ENCODE measurements around the gene TEX35.

Gene TEX35

GRCh38 chr1:178513278-178513983, 522 bp downstream of the TEX35 start:
- Histone ChIP-seq H2AFZ (ENCODE audit: low read depth, low read length) (no peak overlapping the region), H3K36me3 (ENCODE audit: insufficient read depth, low read length) (no peaks in the 10 kb centered on the region), H3K27ac (ENCODE audit: low read length) (no peak overlapping the region), H3K27me3 (ENCODE audit: insufficient read depth, low read length, poor library complexity) (peaks cover 4% of the 10 kb centered on the region), H3K79me2 (ENCODE audit: insufficient read depth, low read length) (no peaks in the 10 kb centered on the region), H3K4me1 (ENCODE audit: insufficient read depth, low read length) (no peaks in the 10 kb centered on the region), H3K4me2 (ENCODE audit: insufficient read depth, low read length) (no peak overlapping the region), H3K4me3 (ENCODE audit: low read depth in 1 of 2, low read length in 2 of 2) (no peak overlapping the region), H3K9me3 (ENCODE audit: insufficient read depth, low read length, severe bottlenecking) (no peaks in the 10 kb centered on the region), H4K20me1 (ENCODE audit: insufficient read depth, low read length) (no peaks in the 10 kb centered on the region), H3K9ac (ENCODE audit: low read depth, low read length) (no peak overlapping the region)
- ATAC-seq (ENCODE audit: insufficient read depth, low read depth) (no peak), DNase-seq (no peak)
- TF ChIP-seq, protein P1, sequence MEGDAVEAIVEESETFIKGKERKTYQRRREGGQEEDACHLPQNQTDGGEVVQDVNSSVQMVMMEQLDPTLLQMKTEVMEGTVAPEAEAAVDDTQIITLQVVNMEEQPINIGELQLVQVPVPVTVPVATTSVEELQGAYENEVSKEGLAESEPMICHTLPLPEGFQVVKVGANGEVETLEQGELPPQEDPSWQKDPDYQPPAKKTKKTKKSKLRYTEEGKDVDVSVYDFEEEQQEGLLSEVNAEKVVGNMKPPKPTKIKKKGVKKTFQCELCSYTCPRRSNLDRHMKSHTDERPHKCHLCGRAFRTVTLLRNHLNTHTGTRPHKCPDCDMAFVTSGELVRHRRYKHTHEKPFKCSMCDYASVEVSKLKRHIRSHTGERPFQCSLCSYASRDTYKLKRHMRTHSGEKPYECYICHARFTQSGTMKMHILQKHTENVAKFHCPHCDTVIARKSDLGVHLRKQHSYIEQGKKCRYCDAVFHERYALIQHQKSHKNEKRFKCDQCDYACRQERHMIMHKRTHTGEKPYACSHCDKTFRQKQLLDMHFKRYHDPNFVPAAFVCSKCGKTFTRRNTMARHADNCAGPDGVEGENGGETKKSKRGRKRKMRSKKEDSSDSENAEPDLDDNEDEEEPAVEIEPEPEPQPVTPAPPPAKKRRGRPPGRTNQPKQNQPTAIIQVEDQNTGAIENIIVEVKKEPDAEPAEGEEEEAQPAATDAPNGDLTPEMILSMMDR (IDR thresholded peaks at IDR 0.05; ENCODE audit: borderline replicate concordance, extremely low read depth, low read length, poor library complexity, severe bottlenecking), result no peak
- TF ChIP-seq EZH2 (IDR thresholded peaks at IDR 0.05; ENCODE audit: borderline replicate concordance, low read depth, low read length, severe bottlenecking), result no peak

DNA sequence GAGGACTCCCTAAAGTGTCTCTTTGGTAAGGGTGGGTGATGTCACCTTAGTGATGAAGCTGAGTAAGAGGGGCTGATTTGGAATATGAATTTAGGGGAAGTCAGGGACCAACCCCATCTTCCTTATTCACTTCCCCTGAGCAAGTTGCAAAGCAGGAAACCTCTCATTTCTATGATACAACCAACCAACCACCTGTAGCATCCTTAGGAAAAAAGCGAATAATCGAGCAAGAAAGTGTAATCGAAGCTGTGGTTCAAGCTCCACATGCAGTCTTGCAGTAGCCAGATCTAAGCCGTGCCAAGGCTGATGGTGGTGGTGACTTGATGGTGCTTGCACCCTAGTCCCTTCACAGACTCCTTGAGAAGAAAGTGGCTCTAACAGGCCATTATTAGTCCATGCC, 3.2 kb downstream of the TEX35 start:
- no peak for TF ChIP-seq EZH2 (IDR thresholded peaks at IDR 0.05; ENCODE audit: borderline replicate concordance, low read depth, low read length, severe bottlenecking)
- TF ChIP-seq, protein P1 (IDR thresholded peaks at IDR 0.05; ENCODE audit: borderline replicate concordance, extremely low read depth, low read length, poor library complexity, severe bottlenecking), result no peak
- DNase-seq, result no peak
- Histone ChIP-seq H3K27ac (ENCODE audit: low read length) (no peak overlapping the region), H3K79me2 (ENCODE audit: insufficient read depth, low read length) (no peaks in the 10 kb centered on the region), H3K36me3 (ENCODE audit: insufficient read depth, low read length) (no peaks in the 10 kb centered on the region), H3K4me3 (ENCODE audit: low read depth in 1 of 2, low read length in 2 of 2) (no peak overlapping the region), H3K9ac (ENCODE audit: low read depth, low read length) (no peak overlapping the region), H2AFZ (ENCODE audit: low read depth, low read length) (no peak overlapping the region), H3K27me3 (ENCODE audit: insufficient read depth, low read length, poor library complexity) (peaks cover 8% of the 10 kb centered on the region), H3K4me1 (ENCODE audit: insufficient read depth, low read length) (no peaks in the 10 kb centered on the region), H4K20me1 (ENCODE audit: insufficient read depth, low read length) (no peaks in the 10 kb centered on the region), H3K4me2 (ENCODE audit: insufficient read depth, low read length) (no peak overlapping the region), H3K9me3 (ENCODE audit: insufficient read depth, low read length, severe bottlenecking) (no peaks in the 10 kb centered on the region)
- no peak for ATAC-seq (ENCODE audit: insufficient read depth, low read depth)

GRCh38 chr1:178518894-178519293, 6.0 kb downstream of the TEX35 start:
- Histone ChIP-seq H3K27ac (ENCODE audit: low read length) (no peak overlapping the region), H3K4me1 (ENCODE audit: insufficient read depth, low read length) (no peaks in the 10 kb centered on the region), H2AFZ (ENCODE audit: low read depth, low read length) (no peak overlapping the region), H3K9ac (ENCODE audit: low read depth, low read length) (no peak overlapping the region), H3K27me3 (ENCODE audit: insufficient read depth, low read length, poor library complexity) (peaks cover 8% of the 10 kb centered on the region), H3K4me3 (ENCODE audit: low read depth in 1 of 2, low read length in 2 of 2) (no peak overlapping the region), H3K9me3 (ENCODE audit: insufficient read depth, low read length, severe bottlenecking) (no peaks in the 10 kb centered on the region), H3K79me2 (ENCODE audit: insufficient read depth, low read length) (no peaks in the 10 kb centered on the region), H4K20me1 (ENCODE audit: insufficient read depth, low read length) (no peaks in the 10 kb centered on the region), H3K4me2 (ENCODE audit: insufficient read depth, low read length) (no peak overlapping the region), H3K36me3 (ENCODE audit: insufficient read depth, low read length) (no peaks in the 10 kb centered on the region)
- DNase-seq (no peak), ATAC-seq (ENCODE audit: insufficient read depth, low read depth) (no peak)
- no peak for TF ChIP-seq EZH2 (IDR thresholded peaks at IDR 0.05; ENCODE audit: borderline replicate concordance, low read depth, low read length, severe bottlenecking)
- TF ChIP-seq, protein P1 (IDR thresholded peaks at IDR 0.05; ENCODE audit: borderline replicate concordance, extremely low read depth, low read length, poor library complexity, severe bottlenecking), result no peak

Measured in DND-41 (cell line).